Kidney tubule cell (primary cell): ENCODE data around the gene BICD2.

ENCODE experiments used
- DNase-seq: peaks from one replicate; pipeline ENCODE4 v3.0.0-alpha.2; 2018; ENCODE audit warnings: low spot score

Gene BICD2

GRCh38 chr9:92747459-92748232 is 17.0 kb downstream of the BICD2 start:
- peak; percentile 40 for DNase-seq

DNA sequence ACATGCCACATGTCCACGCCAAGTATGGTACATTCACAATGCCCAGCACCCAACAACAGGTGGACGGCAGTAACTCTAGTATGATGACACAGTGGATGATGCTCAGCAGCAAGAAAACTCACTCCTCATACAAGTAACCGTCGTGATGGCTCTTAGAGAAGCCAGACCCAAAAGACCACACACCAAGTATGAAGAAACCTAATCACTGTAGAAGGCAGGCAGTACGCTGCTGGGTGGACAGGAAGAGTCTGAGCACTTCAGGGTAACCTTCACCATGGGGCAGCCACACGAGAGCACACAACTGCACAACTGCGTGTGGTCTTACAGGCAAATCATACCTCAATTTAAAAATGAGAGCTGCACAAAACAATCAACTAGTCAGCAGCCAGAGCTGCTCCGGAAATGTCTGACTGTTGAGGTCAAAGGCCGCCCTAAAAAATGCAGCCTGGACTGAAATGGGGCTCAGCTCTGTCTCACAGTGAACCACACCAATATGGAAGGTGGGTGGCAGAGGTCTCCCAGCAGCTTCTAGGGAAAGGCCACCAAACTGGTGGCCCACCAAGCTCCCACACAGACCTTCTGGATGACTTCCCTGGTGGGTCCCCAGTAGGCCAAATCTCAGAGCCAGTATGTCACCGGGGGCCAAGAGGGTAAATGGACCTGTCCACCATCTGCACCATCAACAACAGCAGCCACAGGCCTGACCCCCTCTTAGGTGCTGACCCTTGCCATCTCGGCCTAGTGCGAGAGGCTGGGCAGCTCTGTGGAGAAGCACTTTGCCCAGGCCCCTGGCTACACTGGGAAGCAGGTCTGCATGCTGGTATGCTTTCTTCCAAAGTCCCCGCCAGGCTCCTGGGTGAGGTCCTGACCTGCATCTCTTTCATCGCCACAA is 17.8 kb downstream of the BICD2 start:
- no peak for DNase-seq

DNA sequence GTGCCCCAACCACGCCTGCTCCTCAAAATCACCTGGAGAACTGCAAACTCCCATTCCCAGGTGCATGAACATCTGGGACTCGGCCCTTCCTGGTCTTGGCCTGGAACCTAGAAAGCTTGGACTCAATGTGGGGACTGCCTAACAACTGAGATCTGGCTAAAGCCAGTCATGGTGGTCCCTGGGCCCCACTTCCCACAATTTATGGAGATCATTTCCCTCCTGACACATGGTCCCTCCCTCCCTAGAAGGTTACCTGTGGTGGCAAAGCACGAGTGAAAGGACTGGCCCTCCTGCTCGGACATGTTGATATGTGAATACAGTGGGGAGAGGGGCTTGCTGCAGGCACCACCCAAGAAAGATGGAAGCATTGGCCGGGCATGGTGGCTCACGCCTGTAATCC is 18.8 kb downstream of the BICD2 start:
- DNase-seq, result no peak

DNA sequence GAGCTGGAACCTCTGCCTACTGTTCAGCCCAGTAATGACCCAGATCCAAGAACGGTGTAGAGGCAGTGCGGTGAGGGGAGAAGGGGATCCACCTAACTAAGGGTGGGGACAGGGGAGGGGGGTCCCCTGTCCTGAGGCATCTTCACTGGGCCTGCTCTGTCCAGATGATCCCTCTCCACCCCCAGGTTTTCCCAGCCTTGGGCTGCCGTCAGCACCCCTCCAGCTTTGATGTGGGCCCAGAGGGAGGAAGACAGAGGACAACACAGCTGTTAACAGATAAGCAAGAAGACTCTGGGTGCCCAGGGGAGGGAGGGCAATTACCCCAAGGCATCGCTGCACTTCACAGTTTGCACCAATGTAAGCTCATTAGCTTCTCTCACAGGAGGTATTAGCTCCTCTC is 19.3 kb downstream of the BICD2 start:
- no peak for DNase-seq

- no peak for DNase-seq
Observed at GRCh38 chr9:92740969-92741368, 23.7 kb downstream of the BICD2 start.

- DNase-seq, result no peak
Observed at GRCh38 chr9:92740446-92740961, 24.1 kb downstream of the BICD2 start.

- DNase-seq, result no peak
Observed at GRCh38 chr9:92740009-92740408, 24.6 kb downstream of the BICD2 start.

- no peak for DNase-seq
Observed at GRCh38 chr9:92739346-92739970, 25.2 kb downstream of the BICD2 start.

- peak; percentile 23 for DNase-seq
Observed at GRCh38 chr9:92738661-92739081, 26.0 kb downstream of the BICD2 start.

DNA sequence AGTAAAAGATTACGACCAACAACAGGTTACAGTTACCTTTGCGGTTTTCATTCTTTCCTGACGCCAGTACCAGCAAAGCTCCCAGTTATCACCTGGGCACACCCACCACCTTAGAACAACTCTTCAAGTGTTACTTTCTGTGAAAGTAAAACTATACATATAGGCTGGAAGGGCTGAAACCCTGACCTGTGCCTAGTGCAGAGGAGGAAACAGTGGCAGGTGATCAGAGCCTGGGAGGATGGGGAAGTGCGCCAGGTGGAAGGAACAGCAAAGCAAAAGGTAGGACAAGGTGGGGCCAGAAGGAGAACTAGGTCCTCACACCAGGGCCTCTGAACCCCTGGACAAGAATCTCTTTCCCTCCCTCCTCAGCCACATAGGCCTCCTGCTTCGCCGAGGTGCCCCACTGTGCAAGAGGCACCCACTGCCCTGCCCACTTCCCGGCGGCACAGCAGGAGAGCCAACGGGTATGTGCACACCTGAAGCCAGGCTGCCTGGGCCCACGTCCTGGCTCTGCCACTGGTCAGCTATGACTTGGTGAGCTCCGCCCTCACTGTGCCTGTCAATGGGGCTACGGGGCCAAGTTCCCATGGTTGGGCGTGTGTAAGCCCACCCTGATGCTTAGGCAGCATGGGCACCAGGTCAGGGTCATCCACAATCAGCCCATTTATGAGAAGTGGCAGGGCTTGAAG is 26.9 kb downstream of the BICD2 start:
- no peak for DNase-seq

DNA sequence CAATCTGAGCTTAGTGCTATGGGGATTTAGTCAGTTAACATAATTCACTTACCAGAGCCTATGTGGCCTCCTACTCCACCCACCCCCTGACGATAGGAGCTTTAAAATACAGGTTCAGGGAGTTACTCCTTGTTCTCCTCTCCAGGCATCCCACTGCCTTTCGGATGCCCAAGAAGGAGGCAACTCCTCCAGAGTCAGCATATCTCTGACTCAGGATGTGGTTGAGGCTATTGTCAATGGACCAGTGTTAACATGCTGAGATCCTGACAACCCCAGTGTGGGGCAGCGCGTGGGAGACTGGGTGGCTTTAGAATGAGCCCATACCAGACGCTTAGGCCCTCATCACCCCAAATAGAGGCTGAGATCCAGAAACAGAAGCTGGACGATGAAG is 27.4 kb downstream of the BICD2 start:
- DNase-seq, result no peak

DNA sequence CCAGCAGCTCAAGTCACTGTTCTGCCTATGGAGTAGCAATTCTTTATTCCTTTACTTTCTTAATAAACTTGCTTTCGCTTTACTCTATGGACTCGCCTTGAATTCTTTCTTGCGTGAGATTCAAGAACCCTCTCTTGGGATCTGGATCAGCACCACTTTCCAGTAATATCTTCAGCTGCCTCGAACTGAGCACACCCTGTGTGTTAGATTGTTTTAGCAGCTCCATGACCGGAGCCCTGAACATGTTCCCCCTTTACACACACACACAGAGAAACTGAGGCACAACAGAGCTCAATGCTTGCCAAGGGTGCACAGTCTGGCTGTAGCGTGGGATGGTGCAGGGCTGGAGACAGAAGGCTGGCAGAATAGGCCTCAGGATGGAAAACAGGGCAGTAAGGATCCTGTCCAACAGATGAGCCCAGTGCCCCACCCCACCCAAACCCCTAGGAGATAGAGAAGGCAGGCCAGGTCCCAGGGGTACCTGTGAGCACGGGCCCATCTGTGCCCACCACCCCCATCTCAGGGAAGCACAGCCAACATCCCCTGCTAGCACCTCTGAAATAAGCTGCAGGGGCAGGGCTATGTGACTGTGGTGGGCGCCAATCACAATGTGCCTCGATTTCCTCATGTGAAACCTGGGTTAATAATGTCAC is 27.9 kb downstream of the BICD2 start:
- no peak for DNase-seq

DNA sequence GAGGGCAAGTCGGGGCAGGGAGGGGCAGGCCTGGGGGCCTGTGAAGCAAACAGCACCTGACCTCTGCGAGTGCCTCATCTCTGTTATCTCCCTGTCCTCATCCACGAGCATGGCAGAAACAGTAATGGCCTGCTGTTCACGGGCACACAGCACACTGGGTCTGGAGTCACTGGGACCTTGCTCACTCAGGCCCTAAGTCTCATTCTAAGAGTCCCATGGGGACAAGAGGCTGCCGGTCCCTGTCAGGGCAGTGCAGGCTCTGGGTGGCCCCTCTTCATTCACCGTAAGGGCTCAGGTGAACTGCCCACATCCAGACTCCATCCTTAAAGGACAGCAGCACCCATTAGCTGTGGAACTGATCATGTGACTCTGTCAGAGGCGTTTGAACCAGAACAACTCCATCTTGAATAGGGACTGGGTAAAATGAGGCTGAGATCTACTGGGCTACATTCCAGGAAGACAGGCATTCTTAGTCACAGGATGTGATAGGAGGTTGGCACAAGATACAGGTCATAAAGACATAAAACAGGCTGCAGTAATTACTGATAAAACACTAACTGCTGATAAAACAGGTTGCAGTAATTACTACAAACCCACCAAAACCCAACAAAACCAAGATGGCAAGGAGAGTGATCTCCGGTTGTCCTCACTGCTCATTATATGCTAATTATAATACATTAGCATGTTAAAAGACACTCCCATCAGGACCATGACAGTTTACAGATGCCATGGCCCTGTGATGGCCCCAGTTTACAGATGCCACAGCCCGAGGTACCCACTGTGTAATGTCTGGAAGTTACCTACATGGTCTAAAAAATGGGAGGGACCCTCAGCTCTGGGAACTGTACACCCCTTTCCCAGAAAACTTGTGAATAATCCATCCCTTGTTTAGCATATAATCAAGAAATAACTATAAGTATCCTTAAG is 28.7 kb downstream of the BICD2 start:
- DNase-seq, result peak; percentile 16

DNA sequence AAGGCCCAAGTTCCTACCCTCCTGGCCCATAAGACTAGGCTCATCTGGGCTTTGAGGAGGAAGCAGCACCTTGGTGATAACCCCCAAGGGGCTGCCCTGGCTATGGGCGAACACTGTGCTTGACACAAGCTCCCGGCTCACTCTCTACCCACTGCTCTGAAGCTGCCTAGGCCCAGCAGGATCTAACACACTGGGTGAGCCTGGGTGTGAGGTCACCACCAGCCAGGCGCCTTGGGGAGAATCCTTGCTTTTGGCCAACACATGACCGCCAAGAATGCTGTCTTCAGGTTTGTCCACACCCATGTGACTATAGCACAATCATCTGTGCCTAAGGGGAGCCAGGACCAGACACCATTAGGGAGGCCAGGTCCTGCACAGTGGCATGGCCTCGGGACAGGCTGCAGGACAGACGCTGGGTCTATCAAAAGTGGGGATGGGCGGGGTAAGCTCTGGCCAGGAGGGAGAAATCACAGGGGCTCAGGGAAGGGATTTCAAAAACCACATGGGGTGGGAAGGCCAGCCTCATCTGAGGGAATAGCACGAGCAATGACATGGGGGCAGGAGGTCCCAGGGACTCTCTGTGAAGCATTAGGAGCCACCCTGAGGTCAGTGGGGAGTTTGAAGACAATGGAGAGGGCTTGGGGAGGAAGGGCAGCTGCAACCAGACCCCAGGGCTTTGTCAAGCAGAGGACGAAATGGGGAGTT is 29.6 kb downstream of the BICD2 start:
- DNase-seq, result no peak

DNA sequence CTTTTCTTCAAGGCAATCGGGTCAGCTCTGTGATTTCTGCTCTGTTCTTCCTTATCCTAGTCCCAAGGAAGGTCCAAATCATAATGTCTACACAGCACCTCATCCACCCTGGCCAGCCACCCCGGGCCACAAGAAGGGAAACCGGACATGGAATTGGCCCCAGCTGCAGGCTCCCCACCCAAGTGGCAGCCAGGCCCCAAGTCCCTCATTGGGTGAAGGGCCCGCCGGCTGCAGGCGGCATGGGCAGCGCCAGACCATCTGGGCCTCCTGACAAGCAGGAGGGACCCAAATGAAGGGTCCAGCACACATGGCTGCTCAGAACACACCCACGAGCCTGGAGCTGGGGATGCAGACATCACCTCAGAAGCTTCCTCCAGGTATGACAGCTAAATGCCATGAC is 33.7 kb downstream of the BICD2 start:
- no peak for DNase-seq

DNA sequence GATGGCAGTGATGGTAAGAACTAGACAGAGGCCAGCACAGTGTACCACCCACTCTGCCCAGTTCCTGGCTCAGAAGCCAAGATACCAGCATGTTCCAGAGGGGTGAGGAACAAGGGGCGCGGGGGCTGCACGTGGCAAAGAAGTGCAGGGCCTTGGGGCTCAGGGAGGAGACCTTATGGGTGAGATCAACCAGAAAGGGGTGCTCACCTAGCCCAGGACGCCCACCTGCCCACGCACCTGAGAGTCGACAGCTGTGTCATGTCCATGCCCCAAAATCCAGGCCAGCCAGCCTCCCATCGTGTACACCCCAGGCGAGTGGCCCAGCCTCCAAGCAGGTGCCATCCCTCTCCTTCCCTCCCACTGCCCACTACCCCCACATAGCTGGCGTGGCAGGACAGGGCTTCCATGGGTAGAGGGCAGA is 34.9 kb downstream of the BICD2 start:
- DNase-seq, result no peak

- DNase-seq, result no peak
Observed at GRCh38 chr9:92728831-92729734, 35.5 kb downstream of the BICD2 start.
